Glutamatergic neuron (in vitro differentiated cells): ENCODE measurements around the gene RNF220. TPM values are rescaled to one million over a fixed set of nuclear protein-coding genes. Genes with fewer than 3 reads are reported as not detected.

Experiments
- DNase-seq: peaks from one replicate; pipeline ENCODE4 v3.0.0; 2022
- H3K27ac Mint-ChIP-seq: one replicate; pipeline ENCODE4 v1.8.0; 2020; ENCODE audit warnings: mild to moderate bottlenecking, mixed read lengths, inconsistent platforms; ENCODE audit not compliant: unreplicated experiment
- H3K27me3 Mint-ChIP-seq: one replicate; pipeline ENCODE4 v1.8.0; 2020; ENCODE audit warnings: mild to moderate bottlenecking, moderate library complexity, mixed read lengths, inconsistent platforms; ENCODE audit not compliant: unreplicated experiment
- H3K36me3 Mint-ChIP-seq: one replicate; pipeline ENCODE4 v1.8.0; 2020; ENCODE audit warnings: mild to moderate bottlenecking, mixed read lengths, inconsistent platforms; ENCODE audit not compliant: unreplicated experiment
- H3K4me1 Mint-ChIP-seq: one replicate; pipeline ENCODE4 v1.8.0; 2020; ENCODE audit warnings: mild to moderate bottlenecking, low read depth, mixed read lengths, inconsistent platforms; ENCODE audit not compliant: unreplicated experiment
- H3K4me3 Mint-ChIP-seq: one replicate; pipeline ENCODE4 v1.8.0; 2020; ENCODE audit warnings: mild to moderate bottlenecking, mixed read lengths, inconsistent platforms; ENCODE audit not compliant: unreplicated experiment
- H3K9me3 Mint-ChIP-seq: one replicate; pipeline ENCODE4 v1.8.0; 2020; ENCODE audit warnings: mild to moderate bottlenecking, moderate library complexity, mixed read lengths, inconsistent platforms; ENCODE audit not compliant: unreplicated experiment
- CTCF ChIP-seq: fragments of 200-600 bp; sonication (generic); IDR thresholded peaks from one replicate; pipeline ENCODE4 v1.5.0; 2021; ENCODE audit not compliant: partially characterized antibody, unreplicated experiment
- total RNA-seq: library from RNA; stranded (reverse); fragmentation: NEBNext Ultra II Directional; extraction: Animal tissue kit (Norgen Biotek cat#: 25700); gene quantifications from one replicate; pipeline ENCODE4 v1.2.1, GENCODE V29; 2021; ENCODE audit not compliant: unreplicated experiment

The RNF220 gene
- total RNA-seq, 1 donor from 2014 or later, result 99.4 TPM

GRCh38 chr1:44375547-44375946 lies 29.5 kb upstream of the RNF220 start:
- no peaks in the 10 kb centered on the region for H3K36me3 Mint-ChIP-seq
- TF ChIP-seq CTCF, result no peak
- peak overlapping the region; percentile 22 for H3K27ac Mint-ChIP-seq
- H3K4me1 Mint-ChIP-seq, result peaks cover 9% of the 10 kb centered on the region
- no peak overlapping the region for H3K4me3 Mint-ChIP-seq
- H3K9me3 Mint-ChIP-seq, result peaks cover 7% of the 10 kb centered on the region
- DNase-seq, result no peak
- H3K27me3 Mint-ChIP-seq, result peaks cover 2% of the 10 kb centered on the region

GRCh38 chr1:44377925-44378784 lies 26.9 kb upstream of the RNF220 start:
- peak; percentile 39 for DNase-seq
- no peak overlapping the region for H3K27ac Mint-ChIP-seq
- H3K4me3 Mint-ChIP-seq, result no peak overlapping the region
- TF ChIP-seq CTCF, result peak; percentile 66
- peaks cover 9% of the 10 kb centered on the region for H3K4me1 Mint-ChIP-seq
- peaks cover 2% of the 10 kb centered on the region for H3K27me3 Mint-ChIP-seq
- no peaks in the 10 kb centered on the region for H3K36me3 Mint-ChIP-seq
- H3K9me3 Mint-ChIP-seq, result peaks cover 7% of the 10 kb centered on the region

DNA sequence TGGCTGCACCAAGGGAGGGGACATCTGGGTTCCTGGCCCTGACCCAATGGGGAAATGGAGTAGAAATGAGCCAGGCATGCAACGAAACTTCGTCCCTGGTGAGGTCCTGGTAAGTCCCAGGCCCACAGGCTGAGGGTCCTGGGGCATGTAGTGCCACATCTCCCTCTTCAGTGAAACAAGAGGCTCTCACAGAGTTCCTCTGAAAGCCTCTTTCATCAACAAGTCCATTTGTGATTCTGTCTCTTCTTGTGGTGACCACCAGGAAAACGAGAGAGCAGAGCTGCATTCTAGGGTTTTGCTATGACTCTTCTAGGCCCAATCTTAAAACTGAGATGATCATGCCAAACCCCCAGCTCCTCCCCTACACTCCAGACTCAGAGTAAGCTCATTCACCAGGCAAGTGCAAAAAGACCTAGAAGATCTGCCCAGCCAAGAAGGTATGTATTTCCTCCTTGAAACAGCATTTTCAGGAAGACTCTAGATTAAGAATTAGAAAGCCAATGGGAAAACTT lies 24.3 kb upstream of the RNF220 start:
- H3K27me3 Mint-ChIP-seq, result peaks cover 2% of the 10 kb centered on the region
- H3K36me3 Mint-ChIP-seq, result no peaks in the 10 kb centered on the region
- H3K9me3 Mint-ChIP-seq, result peaks cover 9% of the 10 kb centered on the region
- no peak for DNase-seq
- H3K4me1 Mint-ChIP-seq, result peaks cover 11% of the 10 kb centered on the region
- H3K4me3 Mint-ChIP-seq, result no peak overlapping the region
- no peak for TF ChIP-seq CTCF
- H3K27ac Mint-ChIP-seq, result no peak overlapping the region

GRCh38 chr1:44388551-44388950 lies 16.5 kb upstream of the RNF220 start:
- Mint-ChIP-seq H3K4me3 (no peak overlapping the region), H3K4me1 (peaks cover 3% of the 10 kb centered on the region), H3K27ac (no peak overlapping the region), H3K27me3 (no peaks in the 10 kb centered on the region), H3K36me3 (no peaks in the 10 kb centered on the region), H3K9me3 (peaks cover 2% of the 10 kb centered on the region)
- DNase-seq, result no peak
- TF ChIP-seq CTCF, result no peak

DNA sequence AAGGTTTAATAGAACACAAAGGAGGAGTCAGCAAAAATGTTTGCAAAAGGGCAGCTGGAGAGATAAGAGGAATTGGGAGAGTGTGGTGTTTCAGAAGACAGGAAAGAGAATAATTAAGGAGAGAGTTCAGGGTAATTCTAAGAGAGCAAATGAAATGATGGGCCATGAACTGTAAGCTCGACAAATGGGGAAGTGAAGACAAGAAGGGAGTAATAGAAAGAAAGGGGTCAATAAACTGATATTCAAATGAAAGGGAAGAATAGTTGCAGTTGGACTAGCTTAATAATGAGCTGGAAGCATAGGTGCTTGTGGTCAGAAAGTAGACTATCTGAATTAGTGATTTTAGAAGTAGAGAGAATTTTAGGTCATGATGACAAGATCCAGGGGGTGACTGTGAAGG lies 15.6 kb upstream of the RNF220 start:
- Mint-ChIP-seq H3K9me3 (peaks cover 2% of the 10 kb centered on the region), H3K36me3 (no peaks in the 10 kb centered on the region), H3K27me3 (no peaks in the 10 kb centered on the region), H3K4me1 (no peaks in the 10 kb centered on the region), H3K27ac (no peak overlapping the region), H3K4me3 (no peak overlapping the region)
- no peak for TF ChIP-seq CTCF
- no peak for DNase-seq
